GM12878 (cell line): ENCODE results near the gene SMCO4. TPM values are rescaled to one million over a fixed set of nuclear protein-coding genes. Genes with fewer than 3 reads are reported as not detected.

ENCODE experiments used
- ATAC-seq: fragments of 200-7000 bp; cut with Tn5 transposase; 3 replicates; pipeline ENCODE4 v1.9.1; 2020; ENCODE audit warnings: mild to moderate bottlenecking, moderate library complexity
- BruUV-seq: library from RNA; stranded (reverse); fragments of 400-500 nt; replicated peaks from 2 replicates; lab custom pipeline; 2021; lab: Mats Ljungman, UMichigan
- CTCF ChIA-PET: fragments of 300-600 bp; sonication (Branson Sonifier 250); formaldehyde crosslinking; extraction: SDS; loops from one replicate; lab custom pipeline; 2021; ENCODE audit warnings: inconsistent platforms; lab: Yijun Ruan, JAX
- POLR2A ChIA-PET: fragments of 350-600 bp; formaldehyde crosslinking; extraction: SDS; loops from one replicate; lab custom pipeline; 2021; ENCODE audit warnings: inconsistent platforms; lab: Charles Lee
- RAD21 ChIA-PET: fragments of 300-600 bp; sonication (Branson Sonifier 250); formaldehyde crosslinking; loops from one replicate; lab custom pipeline; 2023; ENCODE audit warnings: antibody characterized with exemption; ENCODE audit not compliant: unreplicated experiment; lab: Charles Lee
- SMC1A ChIA-PET: fragments of 300-600 bp; sonication (Branson Sonifier 250); formaldehyde crosslinking; loops from one replicate; lab custom pipeline; 2023; ENCODE audit not compliant: unreplicated experiment, uncharacterized antibody; lab: Charles Lee
- DNase-seq: peaks from one replicate; pipeline ENCODE4 v3.0.0-alpha.2; 2011; ENCODE audit warnings: low read depth, low spot score
- FAIRE-seq: peaks from 3 replicates; lab custom pipeline; 2011; peaks lifted over from hg19 to GRCh38; lab: Jason Lieb, UNC
- H2AFZ ChIP-seq: 2 replicates; pipeline ENCODE4 v1.6.0; 2011; ENCODE audit warnings: low read depth, low read length, control low read depth; ENCODE audit not compliant: control insufficient read depth
- H3K27ac ChIP-seq: 2 replicates; pipeline ENCODE4 v1.5.1; 2011; ENCODE audit warnings: control low read depth; ENCODE audit not compliant: control insufficient read depth, insufficient read depth
- H3K27me3 ChIP-seq, 2 experiments: replicated peaks in 1 of 2; 2 replicates each; pipeline versions ENCODE4 v1.6.0 to v1.6.1; 2011; ENCODE audit warnings: low read length in 1 of 2; ENCODE audit not compliant: control insufficient read depth in 2 of 2, insufficient read depth in 2 of 2
- H3K36me3 ChIP-seq, 2 experiments: 2 replicates each; pipeline ENCODE4 v1.5.1; 2011; ENCODE audit warnings: low read length in 1 of 2; ENCODE audit not compliant: control insufficient read depth in 2 of 2, insufficient read depth in 2 of 2
- H3K4me1 ChIP-seq: 2 replicates; pipeline ENCODE4 v1.6.1; 2011; ENCODE audit warnings: mild to moderate bottlenecking, low read length, moderate library complexity, mixed read lengths; ENCODE audit not compliant: control insufficient read depth, insufficient read depth
- H3K4me2 ChIP-seq: 2 replicates; pipeline ENCODE4 v1.6.0; 2011; ENCODE audit warnings: control low read depth; ENCODE audit not compliant: control insufficient read depth, insufficient read depth
- H3K4me3 ChIP-seq: fragments of 200-600 bp; sonication (generic); 2 replicates; pipeline ENCODE4 v1.5.1; 2016
- H3K79me2 ChIP-seq: 2 replicates; pipeline ENCODE4 v1.6.0; 2011; ENCODE audit warnings: low read length; ENCODE audit not compliant: control insufficient read depth, insufficient read depth
- H3K9ac ChIP-seq: 2 replicates; pipeline ENCODE4 v1.8.0; 2011; ENCODE audit warnings: low read length, control low read depth, mixed read lengths; ENCODE audit not compliant: control insufficient read depth, insufficient read depth
- H3K9me3 ChIP-seq: replicated peaks from 3 replicates; pipeline ENCODE4 v1.5.1; 2011; ENCODE audit warnings: mild to moderate bottlenecking, low read length; ENCODE audit not compliant: control insufficient read depth, insufficient read depth
- H4K20me1 ChIP-seq: 2 replicates; pipeline ENCODE4 v1.6.0; 2011; ENCODE audit not compliant: control insufficient read depth, insufficient read depth
- BHLHE40 ChIP-seq, 2 experiments: fragments of 450-650 bp in 1 of 2; IDR thresholded peaks; 2 replicates each; pipeline ENCODE4 v1.6.1; 2011 to 2017; ENCODE audit warnings: low read depth in 2 of 2, borderline replicate concordance in 1 of 2, improper control_type of control experiment in 1 of 2, low read length in 1 of 2, mild to moderate bottlenecking in 1 of 2
- ELK1 ChIP-seq: IDR thresholded peaks from 2 replicates; pipeline ENCODE4 v1.6.1; 2012; ENCODE audit warnings: low read depth, low read length, improper control_type of control experiment
- ETV6 ChIP-seq, 2 experiments: fragments of 450-650 bp in 1 of 2; IDR thresholded peaks in 1 of 2; conservative IDR thresholded peaks in 1 of 2; 2 replicates each; pipeline ENCODE4 v1.6.1; 2014; ENCODE audit warnings: antibody characterized with exemption in 1 of 2, borderline replicate concordance in 1 of 2, low read depth in 1 of 2, mild to moderate bottlenecking in 1 of 2, moderate library complexity in 1 of 2
- GATAD2B ChIP-seq: fragments of 450-650 bp; conservative IDR thresholded peaks from 2 replicates; pipeline ENCODE4 v1.6.1; 2017; ENCODE audit warnings: low read depth, mild to moderate bottlenecking, moderate library complexity
- NRF1 ChIP-seq: conservative IDR thresholded peaks from 2 replicates; pipeline ENCODE4 v1.6.1; 2011; ENCODE audit warnings: mild to moderate bottlenecking, low read depth, low read length, improper control_type of control experiment
- PAX5 ChIP-seq: IDR thresholded peaks from 2 replicates; pipeline ENCODE4 v1.6.1; 2011; ENCODE audit warnings: low read depth, low read length, borderline replicate concordance
- POLR2A ChIP-seq: IDR thresholded peaks from 2 replicates; pipeline ENCODE4 v1.6.1; 2011; ENCODE audit warnings: low read depth, mild to moderate bottlenecking, low read length
- RELA ChIP-seq: fragments of 450-650 bp; IDR thresholded peaks from 2 replicates; pipeline ENCODE4 v1.8.0; 2014; ENCODE audit warnings: borderline replicate concordance; ENCODE audit not compliant: partially characterized antibody
- REST ChIP-seq: IDR thresholded peaks from 2 replicates; pipeline ENCODE4 v1.6.1; 2012; ENCODE audit warnings: mild to moderate bottlenecking, low read depth, low read length
- RFX5 ChIP-seq: IDR thresholded peaks from 2 replicates; pipeline ENCODE4 v1.6.1; 2011; ENCODE audit warnings: low read depth, low read length, improper control_type of control experiment
- RUNX3 ChIP-seq: IDR thresholded peaks from 2 replicates; pipeline ENCODE4 v1.6.1; 2012; ENCODE audit warnings: low read length, inconsistent platforms
- SPI1 ChIP-seq: IDR thresholded peaks from 2 replicates; pipeline ENCODE4 v1.6.1; 2011; ENCODE audit warnings: low read depth, mild to moderate bottlenecking, low read length, moderate library complexity, borderline replicate concordance; ENCODE audit not compliant: insufficient read depth
- SREBF2 ChIP-seq: IDR thresholded peaks from 2 replicates; pipeline ENCODE4 v1.6.1; 2012; ENCODE audit warnings: mild to moderate bottlenecking, low read length
- TAF1 ChIP-seq: IDR thresholded peaks from 2 replicates; pipeline ENCODE4 v1.6.1; 2011; ENCODE audit warnings: mild to moderate bottlenecking, low read depth, low read length, borderline replicate concordance
- TARDBP ChIP-seq: IDR thresholded peaks from 2 replicates; pipeline ENCODE4 v1.6.1; 2016; ENCODE audit warnings: borderline replicate concordance
- YBX1 ChIP-seq: fragments of 450-650 bp; IDR thresholded peaks from 2 replicates; pipeline ENCODE4 v1.6.1; 2016; ENCODE audit warnings: antibody characterized with exemption
- WGBS: methylation state at CpG from one replicate; pipeline ENCODE4 v1.1.6; 2016; ENCODE audit warnings: low lambda C conversion rate; ENCODE audit not compliant: insufficient replicate concordance, insufficient coverage; ENCODE audit errors: missing lambda C conversion rate; 5-methylcytosine and 5-hydroxymethylcytosine counted together
- in situ Hi-C: fragments of 300-500 bp; cut with MboI; formaldehyde crosslinking; loops from 9 replicates; pipeline ENCODE4 v1.14.3; 2018; ENCODE audit warnings: mixed read lengths
- intact Hi-C: fragments of 100-400 bp; cut with micrococcal nuclease; formaldehyde crosslinking; loops from one replicate; pipeline ENCODE4 v1.14.2; 2022; ENCODE audit not compliant: unreplicated experiment
- polyA plus RNA-seq, 11 experiments: library from polyadenylated mRNA; depleted of rRNA in 4 of 11; unstranded in 6 of 11; stranded (reverse) in 5 of 11; fragments of >200 nt; fragmentation: Nextera tagmentation in 4 of 11; fragmentation: Illumina TruSeq in 1 of 11; extraction: Ambion mirVana in 4 of 11; extraction: Trizol in 1 of 11; gene quantifications; 1 replicate in 1 of 11; 2 replicates in 10 of 11; pipeline versions ENCODE4 v1.2.1 to v1.2.3, GENCODE V29; 2011 to 2016; ENCODE audit warnings: inconsistent platforms in 2 of 11, missing spikeins in 2 of 11, low read depth in 1 of 11
- total RNA-seq, 4 experiments: library from RNA; depleted of rRNA in 3 of 4; stranded (reverse); fragments of >200 nt in 3 of 4; fragmentation: Illumina TruSeq in 1 of 4; extraction: Trizol in 1 of 4; gene quantifications; 2 replicates each; pipeline versions ENCODE4 v1.2.1 to v1.2.3, GENCODE V29; 2013 to 2021
- TF ChIP-seq, protein P1 (sequence below): IDR thresholded peaks from 2 replicates; pipeline ENCODE4 v1.6.1; 2012; ENCODE audit warnings: low read length, inconsistent platforms
- TF ChIP-seq, protein P2 (sequence below): fragments of 150-350 bp; IDR thresholded peaks from 2 replicates; pipeline ENCODE4 v1.6.1; 2014; ENCODE audit warnings: mild to moderate bottlenecking, low read depth, low read length

The SMCO4 gene
- total and polyA plus RNA-seq, 10 of the 15 experiments (the other 5 are each of a cell fraction or from before 2014, with no cell fraction given): 3.6 to 59.9 (median 27.9) TPM

- H2AFZ ChIP-seq: no peak overlapping the region
- ChIA-PET RAD21 (no interaction called here), SMC1A (no interaction called here)
- H3K4me3 ChIP-seq: no peak overlapping the region
- ATAC-seq: no peak
- TF ChIP-seq SPI1: peak; percentile 48; the same call in 1 of the 2 replicates
- no peak for TF ChIP-seq ELK1
- TF ChIP-seq RELA: no peak
- TF ChIP-seq TAF1: no peak
- no peak for TF ChIP-seq NRF1
- TF ChIP-seq ETV6 (conservative IDR thresholded peaks at IDR 0.05 in 1 of 2, IDR thresholded peaks at IDR 0.05 in 1 of 2; ENCODE audit: borderline replicate concordance in 1 of 2, low read depth in 1 of 2): no peak
- no peak for TF ChIP-seq YBX1
- TF ChIP-seq TARDBP: no peak
- TF ChIP-seq SREBF2: no peak
- no peak for TF ChIP-seq REST
- TF ChIP-seq GATAD2B: no peak
- no peak for TF ChIP-seq POLR2A
- no peak for TF ChIP-seq RFX5
- TF ChIP-seq BHLHE40 (IDR thresholded peaks at IDR 0.05; ENCODE audit: borderline replicate concordance in 1 of 2, low read depth in 2 of 2, low read length in 1 of 2): no peak
- no peak for TF ChIP-seq PAX5
- TF ChIP-seq RUNX3: peak; percentile 43
- TF ChIP-seq, protein P1, sequence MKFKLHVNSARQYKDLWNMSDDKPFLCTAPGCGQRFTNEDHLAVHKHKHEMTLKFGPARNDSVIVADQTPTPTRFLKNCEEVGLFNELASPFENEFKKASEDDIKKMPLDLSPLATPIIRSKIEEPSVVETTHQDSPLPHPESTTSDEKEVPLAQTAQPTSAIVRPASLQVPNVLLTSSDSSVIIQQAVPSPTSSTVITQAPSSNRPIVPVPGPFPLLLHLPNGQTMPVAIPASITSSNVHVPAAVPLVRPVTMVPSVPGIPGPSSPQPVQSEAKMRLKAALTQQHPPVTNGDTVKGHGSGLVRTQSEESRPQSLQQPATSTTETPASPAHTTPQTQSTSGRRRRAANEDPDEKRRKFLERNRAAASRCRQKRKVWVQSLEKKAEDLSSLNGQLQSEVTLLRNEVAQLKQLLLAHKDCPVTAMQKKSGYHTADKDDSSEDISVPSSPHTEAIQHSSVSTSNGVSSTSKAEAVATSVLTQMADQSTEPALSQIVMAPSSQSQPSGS: no peak
- TF ChIP-seq, protein P2, sequence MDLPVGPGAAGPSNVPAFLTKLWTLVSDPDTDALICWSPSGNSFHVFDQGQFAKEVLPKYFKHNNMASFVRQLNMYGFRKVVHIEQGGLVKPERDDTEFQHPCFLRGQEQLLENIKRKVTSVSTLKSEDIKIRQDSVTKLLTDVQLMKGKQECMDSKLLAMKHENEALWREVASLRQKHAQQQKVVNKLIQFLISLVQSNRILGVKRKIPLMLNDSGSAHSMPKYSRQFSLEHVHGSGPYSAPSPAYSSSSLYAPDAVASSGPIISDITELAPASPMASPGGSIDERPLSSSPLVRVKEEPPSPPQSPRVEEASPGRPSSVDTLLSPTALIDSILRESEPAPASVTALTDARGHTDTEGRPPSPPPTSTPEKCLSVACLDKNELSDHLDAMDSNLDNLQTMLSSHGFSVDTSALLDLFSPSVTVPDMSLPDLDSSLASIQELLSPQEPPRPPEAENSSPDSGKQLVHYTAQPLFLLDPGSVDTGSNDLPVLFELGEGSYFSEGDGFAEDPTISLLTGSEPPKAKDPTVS: no peak
- TF ChIP-seq, all 136 proteins: peak for 2
- no peaks in the 10 kb centered on the region for H3K9me3 ChIP-seq
- H3K4me2 ChIP-seq: no peak overlapping the region
- no peak overlapping the region for H3K27ac ChIP-seq
- ChIA-PET POLR2A (no interaction called here), CTCF (no interaction called here)
- in situ Hi-C loops: no loop called here
- DNase-seq (no peak), FAIRE-seq (no peak)
- no peaks in the 10 kb centered on the region for H3K79me2 ChIP-seq
- no peak overlapping the region for H3K9ac ChIP-seq
- H3K36me3 ChIP-seq: no peaks in the 10 kb centered on the region
- H3K27me3 ChIP-seq: no peaks in the 10 kb centered on the region
- BruUV-seq: no TSS peak
- intact Hi-C loops: no loop called here
- no peaks in the 10 kb centered on the region for H3K4me1 ChIP-seq
- WGBS: 0% methylated on average over 3 of the region's 3 CpGs
- H4K20me1 ChIP-seq: no peaks in the 10 kb centered on the region
Measured at GRCh38 chr11:93432247-93432646, 110.9 kb downstream of the SMCO4 start.
